G401 (cell line): Measurements from ENCODE around the gene PODNL1. TPM values are rescaled to one million over a fixed set of nuclear protein-coding genes. Genes with fewer than 3 reads are reported as not detected.

Source experiments
- DNase-seq: peaks from one replicate; pipeline ENCODE4 v3.0.0-alpha.2; 2015; ENCODE audit warnings: low spot score
- in situ Hi-C: cut with HindIII; loops from 2 replicates; pipeline ENCODE4 v1.10.0; 2016; ENCODE audit warnings: low sequenced_read_pairs, mixed read lengths
- total RNA-seq: library from RNA; depleted of rRNA; stranded (reverse); fragments of >200 nt; shearing (Covaris generic); gene quantifications from 2 replicates; pipeline ENCODE4 v1.2.3, GENCODE V29; 2014

PODNL1 gene
- total RNA-seq, 1 experiment from 2014 or later, result not detected

GRCh38 chr19:13960863-13961784 lies 22.9 kb upstream of the PODNL1 start:
- no peak for DNase-seq
- in situ Hi-C loops, result no loop called here

GRCh38 chr19:13959962-13960862 lies 22.0 kb upstream of the PODNL1 start:
- in situ Hi-C loops, result no loop called here
- no peak for DNase-seq

DNA sequence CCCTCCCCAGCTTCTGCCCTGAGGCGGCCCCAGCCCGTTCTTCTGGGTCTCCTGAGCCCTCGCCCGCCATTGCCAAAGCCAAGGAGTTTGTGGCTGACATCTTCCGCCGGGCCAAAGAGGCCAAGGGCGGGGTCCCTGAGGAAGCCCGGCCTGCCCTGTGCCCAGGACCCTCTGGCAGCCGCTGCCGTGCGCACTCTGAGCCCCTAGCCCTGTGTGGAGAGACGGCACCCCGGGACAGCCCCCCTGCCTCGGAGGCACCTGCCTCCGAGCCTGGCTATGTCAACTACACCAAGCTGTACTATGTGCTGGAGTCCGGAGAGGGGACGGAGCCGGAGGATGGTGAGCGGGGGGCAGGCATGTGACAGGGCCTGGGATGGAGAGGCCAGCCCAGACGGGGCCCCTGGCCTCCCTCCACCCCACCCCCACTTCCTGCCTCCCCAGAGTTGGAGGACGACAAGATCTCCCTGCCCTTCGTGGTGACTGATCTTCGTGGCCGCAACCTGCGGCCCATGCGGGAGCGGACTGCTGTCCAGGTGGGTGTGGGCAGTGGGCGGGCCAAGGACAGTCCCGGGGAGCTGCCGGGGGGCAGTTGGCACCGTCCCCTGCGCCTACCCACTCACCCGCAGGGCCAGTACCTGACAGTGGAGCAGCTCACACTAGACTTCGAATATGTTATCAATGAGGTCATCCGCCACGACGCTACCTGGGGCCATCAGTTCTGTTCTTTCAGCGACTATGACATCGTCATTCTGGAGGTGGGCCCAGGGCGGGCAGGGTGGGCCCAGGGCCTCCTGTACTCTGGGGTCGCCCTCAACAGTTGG lies 21.1 kb upstream of the PODNL1 start:
- in situ Hi-C loops, result no loop called here

DNA sequence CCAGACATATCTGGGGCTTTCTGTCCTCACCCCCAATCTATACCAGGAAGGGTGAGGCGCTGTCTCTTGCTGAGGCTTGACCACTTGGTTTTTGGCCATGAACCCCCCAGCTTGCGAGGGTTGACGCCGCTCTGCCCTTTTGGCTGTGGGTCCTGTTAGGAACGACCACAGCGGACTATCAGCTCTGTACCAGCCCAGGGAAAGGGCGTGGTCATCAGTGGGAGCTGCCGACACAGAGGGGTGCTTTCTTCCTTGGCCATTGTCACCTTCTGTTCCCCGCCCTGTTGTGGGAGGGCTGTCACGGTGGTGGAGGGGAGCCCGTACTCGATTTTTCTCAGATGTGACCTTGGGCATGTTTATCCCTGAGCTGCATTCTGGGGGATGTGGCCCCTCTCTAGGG lies 19.8 kb upstream of the PODNL1 start:
- no peak for DNase-seq
- in situ Hi-C loops, result no loop called here

More for the DNA sequence above, 21.1 kb upstream of the PODNL1 start:
- no peak for DNase-seq

DNA sequence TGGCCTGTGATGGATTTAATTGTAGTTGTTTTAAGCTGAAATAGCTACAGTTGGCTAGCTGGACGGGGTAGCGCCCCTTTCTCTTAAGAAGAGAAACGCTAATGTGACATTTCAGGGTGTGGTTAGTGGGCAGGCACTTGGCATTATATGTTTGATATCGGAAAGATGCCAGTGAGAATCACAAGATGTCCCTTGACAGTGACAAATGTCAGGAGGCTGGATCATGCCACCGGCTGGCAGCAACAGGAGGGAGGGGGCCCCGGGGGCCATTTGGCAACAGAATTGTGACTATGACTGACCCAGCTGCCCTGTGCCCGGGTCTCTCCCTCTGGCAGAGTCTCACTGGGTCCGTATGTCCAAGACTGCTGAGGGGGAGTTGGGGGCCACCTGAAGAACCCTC lies 18.8 kb upstream of the PODNL1 start:
- DNase-seq, result no peak
- in situ Hi-C loops, result no loop called here

- no peak for DNase-seq
- in situ Hi-C loops, result no loop called here
Observed at GRCh38 chr19:13956365-13956744, 18.1 kb upstream of the PODNL1 start.

DNA sequence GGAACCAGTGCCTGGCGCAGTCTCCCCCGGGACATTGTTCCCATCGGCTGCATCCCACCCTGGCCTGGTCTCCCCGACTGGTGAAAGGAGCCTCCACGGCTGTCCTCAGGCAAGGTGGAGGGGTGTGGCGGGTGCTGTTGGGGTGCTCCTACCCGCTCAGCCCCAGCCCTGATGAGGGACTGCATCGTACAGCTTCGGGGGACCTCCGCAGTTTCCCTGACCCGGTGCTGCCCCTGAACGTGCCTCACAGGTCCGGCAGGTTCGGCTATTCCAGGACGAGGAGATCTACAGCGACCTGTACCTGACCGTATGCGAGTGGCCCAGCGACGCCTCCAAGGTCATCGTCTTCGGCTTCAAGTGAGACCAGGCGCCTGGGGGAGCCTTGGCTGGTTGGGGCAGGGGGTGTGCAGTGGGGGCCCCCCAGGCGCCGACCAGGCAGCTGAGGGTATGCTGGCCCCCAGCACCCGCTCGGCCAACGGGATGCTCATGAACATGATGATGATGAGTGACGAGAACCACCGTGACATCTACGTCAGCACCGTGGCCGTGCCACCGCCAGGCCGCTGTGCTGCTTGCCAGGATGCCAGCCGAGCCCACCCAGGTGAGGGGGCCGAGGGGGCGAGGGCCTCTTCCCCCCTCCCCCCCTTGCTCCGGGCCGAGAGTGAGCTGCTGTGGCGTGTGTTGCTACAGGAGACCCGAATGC lies 17.6 kb upstream of the PODNL1 start:
- in situ Hi-C loops, result no loop called here
- no peak for DNase-seq

DNA sequence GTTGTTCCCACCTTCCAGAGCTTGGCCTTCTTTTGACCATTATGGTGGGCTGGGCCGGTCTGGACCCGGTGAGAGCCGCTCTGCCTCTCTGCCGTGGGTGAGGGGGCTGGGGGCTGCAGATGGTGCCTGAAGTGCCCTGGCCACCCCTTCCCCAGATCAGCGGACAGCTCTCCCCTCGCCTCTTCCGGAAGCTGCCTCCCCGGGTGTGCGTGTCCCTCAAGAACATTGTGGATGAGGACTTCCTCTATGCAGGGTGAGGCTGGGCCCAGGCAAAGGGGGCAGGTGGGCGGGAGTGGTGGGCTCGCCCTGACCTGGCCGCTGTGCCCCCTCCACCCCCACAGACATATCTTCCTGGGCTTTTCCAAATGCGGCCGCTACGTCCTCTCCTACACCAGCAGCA lies 16.0 kb upstream of the PODNL1 start:
- in situ Hi-C loops, result no loop called here
- DNase-seq, result no peak

- DNase-seq, result peak; percentile 69
- in situ Hi-C loops, result no loop called here
Observed at GRCh38 chr19:13952931-13953531, 14.8 kb upstream of the PODNL1 start.

GRCh38 chr19:13952154-13952930 lies 14.1 kb upstream of the PODNL1 start, which contains the start of gene DCAF15:
Gene DCAF15, plus strand, starts transcription at chr19:13952509. Its CDS starts 4 bp downstream, at chr19:13952513.
- peak; percentile 100 for DNase-seq
- in situ Hi-C loops, result no loop called here

GRCh38 chr19:13951799-13952153 lies 13.6 kb upstream of the PODNL1 start:
- no peak for DNase-seq
- in situ Hi-C loops, result no loop called here

GRCh38 chr19:13951043-13951442 lies 12.8 kb upstream of the PODNL1 start:
- no peak for DNase-seq
- in situ Hi-C loops, result no loop called here

DNA sequence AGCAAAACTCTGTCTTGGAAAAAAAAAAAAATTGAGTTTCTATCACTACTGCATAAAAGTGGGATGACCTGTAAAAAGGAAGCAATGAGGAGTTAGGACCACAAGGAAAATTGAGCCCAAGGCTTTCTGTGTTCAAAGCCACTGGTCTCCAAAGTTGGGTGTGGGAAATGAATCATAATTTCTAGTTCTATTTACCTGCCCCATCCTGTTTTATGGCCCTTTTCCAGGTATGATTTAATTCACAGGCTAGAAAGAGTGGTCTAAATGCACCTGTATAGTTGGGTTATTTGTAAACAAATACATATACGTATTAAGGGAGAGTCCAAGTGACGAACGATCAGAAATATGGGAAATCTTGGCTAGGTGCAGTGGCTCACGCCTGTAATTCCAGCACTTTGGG lies 8.2 kb upstream of the PODNL1 start:
- DNase-seq, result no peak
- in situ Hi-C loops, result no loop called here

DNA sequence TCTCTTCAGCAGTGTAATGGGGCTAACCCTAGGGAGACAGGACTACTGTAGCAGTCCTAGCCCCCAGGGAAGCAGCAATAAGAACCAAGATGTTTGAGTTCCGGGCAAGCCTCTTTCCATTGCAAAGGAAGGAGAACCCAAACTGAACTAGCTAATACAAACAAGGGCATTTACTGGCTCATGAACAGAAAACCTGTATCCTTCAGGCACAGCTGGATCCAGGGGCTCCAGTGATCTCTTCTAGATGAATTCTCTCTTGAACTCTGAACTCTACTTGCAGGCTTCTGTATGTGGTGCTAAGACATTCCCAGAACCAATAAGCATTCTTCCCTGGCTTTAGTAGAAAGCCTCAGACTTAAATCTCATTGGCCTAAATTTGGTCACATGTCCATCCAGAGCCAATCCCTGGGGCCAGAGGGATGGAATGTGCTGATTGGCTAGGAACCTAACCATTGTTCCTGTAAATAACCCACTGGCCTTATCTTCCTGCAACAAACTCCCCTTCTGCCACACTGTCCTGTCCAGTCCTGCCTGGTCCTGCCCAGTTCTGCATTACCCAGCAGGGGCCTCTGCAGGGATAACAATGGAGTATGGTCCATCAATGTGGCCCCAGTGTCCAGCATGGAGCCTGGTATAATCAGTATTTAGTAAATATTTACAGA lies 3.9 kb upstream of the PODNL1 start:
- DNase-seq, result no peak
- in situ Hi-C loops, result no loop called here

GRCh38 chr19:13937479-13938300 lies 527 bp downstream of the PODNL1 start:
- in situ Hi-C loops, result no loop called here
- DNase-seq, result no peak

DNA sequence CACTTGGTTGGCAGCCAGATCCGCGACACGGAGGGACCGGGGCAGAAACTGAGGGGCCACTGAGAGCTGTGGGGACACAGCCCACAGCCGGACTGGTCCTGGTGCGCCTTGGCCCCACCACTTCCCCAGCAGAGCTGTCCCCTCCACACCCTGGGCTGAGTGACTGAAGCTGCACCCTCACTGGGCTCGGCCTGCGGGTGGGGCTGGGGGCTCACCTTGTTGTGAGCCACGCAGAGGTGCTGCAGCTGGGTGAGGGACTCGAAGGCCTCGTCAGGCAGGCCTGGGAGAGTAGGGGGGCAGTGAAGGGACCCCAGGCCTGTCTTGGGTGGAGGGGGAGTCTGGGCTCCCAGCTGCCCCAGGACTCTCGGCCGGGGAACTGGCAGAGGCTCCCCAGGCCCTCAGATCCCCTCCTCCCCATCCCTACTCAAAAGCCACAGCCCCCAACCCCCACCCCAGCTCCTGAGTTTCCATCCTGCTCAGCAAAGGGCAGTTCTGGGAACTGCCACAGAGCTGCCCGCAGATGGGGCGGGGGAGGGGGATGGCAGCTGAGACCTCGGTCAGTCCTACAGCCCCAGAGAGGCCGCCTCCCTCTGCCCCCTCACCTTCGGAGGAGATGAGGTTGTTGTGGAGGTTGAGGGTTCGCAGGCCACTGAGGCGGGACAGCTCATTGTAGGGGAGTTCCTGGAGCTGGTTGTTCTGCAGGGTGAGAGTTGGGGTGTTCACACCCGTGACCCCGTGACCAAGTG lies 2.3 kb downstream of the PODNL1 start:
- DNase-seq, result no peak
- in situ Hi-C loops, result no loop called here
